ENCODE data around the gene NUP43.
"Not testable (repeated sequence)": the region's sequence is repeated elsewhere in the genome, so short reads cannot be mapped to it uniquely, and the experiment has no call there.

NUP43 gene

DNA sequence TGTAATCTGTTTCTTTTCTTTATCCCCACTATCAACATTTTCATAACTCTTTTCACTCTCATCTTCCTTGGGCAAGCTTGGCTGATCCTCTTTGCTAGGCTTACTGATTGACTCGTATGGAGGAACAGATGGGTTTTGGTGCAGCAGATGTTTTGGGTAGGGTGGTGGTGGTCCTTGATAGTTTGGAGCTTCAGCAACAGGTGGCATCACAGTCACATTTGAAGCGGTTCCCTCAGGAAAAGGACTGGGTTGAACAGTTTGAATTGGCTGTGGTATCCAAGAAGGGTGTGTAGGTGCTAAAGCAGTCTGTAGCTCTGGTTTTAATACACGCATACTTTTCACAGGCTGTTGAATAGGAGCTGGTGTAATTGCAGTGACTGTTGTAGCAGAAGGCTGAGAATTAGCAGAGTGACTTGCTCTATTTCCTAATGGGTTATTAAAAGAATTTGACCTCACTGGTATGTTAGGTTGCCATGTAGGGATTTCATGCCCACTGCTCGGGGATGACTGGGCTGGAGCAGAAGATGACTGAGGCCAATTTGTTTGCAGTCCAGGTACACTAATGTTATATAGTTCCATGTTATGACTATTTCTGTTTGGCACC lies 63.0 kb downstream of the NUP43 start:
- DNase-seq, result no peak

DNA sequence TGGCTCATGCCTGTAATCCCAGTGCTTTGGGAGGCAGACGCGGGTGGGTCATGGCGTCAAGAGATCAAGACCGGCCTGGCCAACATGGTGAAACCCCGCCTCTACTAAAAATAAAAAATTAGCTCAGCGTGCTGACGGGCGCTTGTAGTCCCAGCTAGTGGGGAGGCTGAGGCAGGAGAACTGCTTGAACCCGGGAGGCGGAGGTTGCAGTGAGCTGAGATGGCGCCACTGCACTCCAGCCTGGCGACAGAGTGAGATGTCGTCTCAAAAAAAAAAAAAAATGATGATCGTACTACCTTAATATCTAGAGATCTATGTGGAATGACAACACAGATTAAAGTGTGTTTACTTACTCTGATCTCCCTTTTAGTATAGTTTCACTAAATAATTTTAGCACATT lies 64.5 kb downstream of the NUP43 start:
- not testable (repeated sequence) for DNase-seq

DNA sequence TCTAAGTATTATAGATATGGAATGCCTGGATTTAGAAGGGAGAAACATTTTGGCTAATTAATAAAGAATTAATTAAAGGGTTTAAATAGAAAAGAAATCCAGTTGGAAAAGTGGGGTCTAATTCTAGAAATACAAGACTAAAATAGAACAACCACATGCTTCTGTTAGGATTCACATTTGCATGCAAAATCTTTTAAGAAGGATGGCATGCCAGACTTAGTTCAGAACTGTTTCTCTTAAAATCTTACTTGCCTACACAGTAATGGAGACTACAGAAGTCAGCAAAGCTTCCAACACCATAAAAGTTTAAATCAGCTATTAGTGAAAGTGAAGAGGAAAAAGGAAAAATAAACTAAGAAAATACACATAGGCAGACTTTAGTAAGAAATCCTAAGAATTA lies 65.1 kb downstream of the NUP43 start:
- no peak for DNase-seq

DNA sequence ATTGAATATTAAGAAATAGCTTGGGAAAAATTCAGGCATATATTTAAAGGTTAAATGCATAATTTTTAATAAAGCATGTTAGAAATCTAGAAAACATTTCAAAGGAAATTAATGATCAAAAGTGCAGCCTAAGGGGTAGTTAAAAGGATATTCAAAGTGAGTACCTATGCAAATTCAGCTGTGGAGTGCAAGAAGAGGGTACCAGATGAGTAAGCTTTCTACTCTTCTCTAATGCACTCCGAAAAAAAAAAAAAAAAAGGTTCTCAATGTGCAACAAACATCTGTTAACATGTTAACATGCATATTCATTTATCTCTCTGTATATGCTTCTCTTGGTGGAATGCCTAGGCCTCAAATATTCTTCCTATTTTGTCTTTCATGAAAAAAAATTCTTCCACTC lies 65.8 kb downstream of the NUP43 start:
- DNase-seq, result no peak

Data from CD4-positive, alpha-beta T cell treated with Interleukin-15 for 1 hour (primary cell).